Measurements from ENCODE around the gene GGT6.

GGT6 gene

DNA sequence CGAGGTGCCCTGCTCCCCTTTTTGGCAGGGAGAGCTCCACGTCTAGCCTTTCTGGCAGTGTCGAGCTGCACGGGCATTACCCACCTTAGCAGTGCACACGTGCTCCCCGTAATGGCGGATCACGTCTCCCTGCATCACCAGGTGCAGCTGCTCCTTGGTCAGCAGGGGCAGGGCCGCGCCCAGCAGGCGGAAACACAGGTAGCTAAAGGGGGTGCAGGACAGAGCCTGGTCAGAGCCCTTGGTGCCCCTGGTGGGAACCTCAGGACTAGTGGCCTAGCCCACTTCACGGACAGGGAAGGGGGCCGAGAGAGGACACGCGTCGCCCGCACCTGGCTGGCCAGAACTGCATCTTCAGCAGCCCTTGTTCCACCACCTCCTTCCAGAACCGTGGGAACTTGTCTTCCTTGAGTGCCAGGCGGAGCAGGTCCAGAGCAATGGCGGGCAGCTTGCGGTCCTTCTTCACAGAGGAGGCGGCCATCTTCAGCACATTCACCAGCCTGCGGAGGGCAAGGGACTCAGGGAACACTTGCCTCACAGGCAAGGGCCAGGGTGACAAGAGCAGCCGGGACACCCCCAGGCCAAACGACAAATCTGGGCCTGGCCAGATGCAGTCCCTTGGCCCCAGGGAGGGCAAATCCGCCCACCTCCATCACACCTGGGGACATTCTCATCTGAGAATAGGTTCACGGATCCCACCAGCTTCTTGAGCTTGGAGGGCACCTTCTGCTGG, 8.4 kb downstream of the GGT6 start:
- DNase-seq: no peak

DNA sequence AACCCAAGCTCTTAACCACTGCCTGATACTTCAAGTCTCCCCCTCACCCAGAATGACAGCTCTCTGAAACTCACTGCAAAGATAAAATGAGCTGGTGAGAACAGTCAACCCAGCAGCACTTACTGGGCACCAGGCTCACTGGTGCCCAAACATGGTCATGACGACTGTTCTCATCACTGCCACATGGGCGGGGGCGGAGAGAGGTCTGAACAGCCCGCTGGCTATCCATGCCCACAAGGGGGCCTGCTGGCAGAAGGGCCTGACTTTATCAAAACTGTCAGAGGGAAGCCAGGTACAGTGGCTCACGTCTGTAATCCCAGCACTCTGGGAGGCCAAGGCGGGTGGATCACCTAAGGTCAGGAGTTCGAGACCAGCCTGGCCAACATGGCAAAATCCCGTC, 9.2 kb downstream of the GGT6 start:
- no peak for DNase-seq

DNA sequence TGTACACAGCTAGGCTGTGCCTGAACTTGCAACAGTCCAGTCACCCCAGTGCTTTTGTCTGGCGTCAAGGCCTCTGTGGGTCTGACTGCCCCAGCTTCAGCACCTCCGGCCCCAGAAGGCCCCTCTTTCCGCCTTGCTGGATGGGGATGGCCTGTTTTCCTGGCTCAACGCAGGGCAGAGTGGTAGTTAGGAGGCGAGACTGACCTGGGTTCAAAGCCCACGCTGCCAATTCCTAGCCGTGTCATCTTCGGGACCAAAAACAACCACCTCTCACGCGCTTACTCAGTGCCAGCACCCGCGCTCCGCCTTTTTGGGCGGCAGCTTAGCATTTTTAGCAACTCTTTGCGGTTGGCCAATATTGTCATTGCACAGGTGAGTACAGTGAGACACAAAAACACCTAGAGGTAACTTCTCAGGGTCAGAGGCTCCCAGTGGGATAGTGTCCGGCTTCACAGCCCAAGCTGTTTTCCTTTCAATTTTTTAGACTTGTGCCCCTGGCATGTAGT, 9.8 kb downstream of the GGT6 start:
- DNase-seq: no peak

DNA sequence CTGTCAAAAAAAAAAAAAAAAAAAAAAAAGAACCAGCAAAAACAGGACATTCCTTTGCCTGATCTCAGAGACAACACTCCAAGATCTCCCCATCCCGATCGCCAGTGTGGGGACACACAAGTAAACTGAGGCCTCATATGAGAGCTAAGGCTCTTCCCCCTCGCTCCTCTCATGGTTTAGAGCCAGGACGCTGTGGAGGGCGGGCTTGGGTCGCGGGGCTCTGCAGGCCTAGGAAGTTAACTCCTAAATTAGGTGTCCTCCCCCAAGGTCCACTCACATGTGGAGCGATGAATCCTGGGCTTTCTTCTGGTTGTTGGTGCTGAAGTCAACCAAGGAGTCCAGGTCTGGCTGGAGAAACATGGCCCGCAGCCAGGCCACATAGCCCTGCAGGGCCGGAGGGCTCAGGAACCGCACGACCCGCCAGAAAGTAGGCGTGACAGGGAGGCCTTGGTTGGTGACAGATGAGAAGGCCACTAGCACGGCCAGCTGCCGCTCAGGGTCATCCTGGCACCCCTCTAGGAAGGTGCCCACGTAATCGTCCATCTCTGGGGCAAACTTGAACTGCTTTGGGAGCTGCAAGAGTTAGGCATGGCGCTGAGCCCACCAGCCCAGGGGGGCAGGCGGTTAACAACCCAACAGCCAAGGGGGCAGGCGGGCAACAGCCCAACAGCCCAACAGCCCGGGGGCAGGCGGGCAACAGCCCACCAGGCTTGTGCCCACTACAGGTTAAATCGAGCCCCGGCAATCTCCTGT, 10.4 kb downstream of the GGT6 start:
- DNase-seq: no peak

DNA sequence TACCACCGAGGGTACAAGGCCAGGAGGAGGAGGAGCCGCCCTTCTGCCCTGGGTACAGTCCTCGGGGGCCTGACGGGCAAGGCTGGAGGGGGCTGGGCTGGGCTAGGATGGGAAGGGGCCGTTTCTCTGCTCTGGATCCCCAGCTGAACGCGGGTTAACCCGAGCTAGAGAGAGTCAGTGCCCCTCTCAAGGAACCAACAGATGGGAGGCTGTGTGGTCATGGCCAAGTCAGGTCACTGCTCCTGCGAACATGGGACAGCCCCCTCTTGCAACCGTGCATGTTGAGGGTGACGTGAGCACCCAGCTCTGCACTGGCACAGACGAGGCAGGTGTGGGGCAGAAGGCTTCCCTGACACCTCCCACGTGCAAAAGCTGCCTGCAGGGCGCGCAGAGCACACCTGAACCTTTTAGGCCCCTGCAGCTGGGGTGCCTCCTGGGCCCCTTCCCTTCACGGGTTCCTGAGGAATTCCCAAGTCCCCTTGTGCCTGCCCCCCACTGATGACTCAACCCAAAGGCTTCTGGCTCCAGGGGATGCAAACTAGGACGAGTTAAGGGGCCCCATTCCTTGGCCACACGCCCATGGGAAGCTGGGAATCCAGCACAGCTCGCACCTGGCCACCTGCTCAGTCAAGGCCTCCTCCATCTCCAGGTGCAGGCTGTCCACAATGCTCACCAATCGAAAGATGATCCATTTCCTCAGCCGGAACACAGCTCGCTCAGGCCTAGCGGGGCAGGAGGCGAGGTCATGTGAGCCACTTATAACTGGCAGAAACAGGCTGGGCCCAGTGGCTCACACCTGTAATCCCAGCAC, 11.5 kb downstream of the GGT6 start:
- no peak for DNase-seq

DNA sequence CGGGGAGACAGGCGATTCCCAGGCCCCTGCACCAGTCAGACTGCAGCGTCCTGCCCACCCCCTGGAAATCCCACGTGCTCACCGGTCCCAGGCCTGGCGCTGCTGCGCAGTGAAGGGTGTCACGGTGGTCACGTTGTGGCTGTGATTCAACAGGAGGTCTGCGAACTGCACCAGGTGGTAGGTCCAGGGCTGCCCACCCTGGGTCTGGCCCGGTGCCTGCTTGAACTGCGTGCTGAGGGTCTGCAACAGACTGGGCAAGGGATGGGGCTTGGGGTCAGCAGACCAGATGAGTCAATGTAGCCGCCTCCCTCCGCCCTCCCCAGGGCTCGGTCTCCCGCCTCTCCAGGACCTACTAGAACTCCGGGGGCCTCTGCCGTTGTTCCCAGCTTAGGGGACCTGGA, 12.3 kb downstream of the GGT6 start:
- DNase-seq: no peak

DNA sequence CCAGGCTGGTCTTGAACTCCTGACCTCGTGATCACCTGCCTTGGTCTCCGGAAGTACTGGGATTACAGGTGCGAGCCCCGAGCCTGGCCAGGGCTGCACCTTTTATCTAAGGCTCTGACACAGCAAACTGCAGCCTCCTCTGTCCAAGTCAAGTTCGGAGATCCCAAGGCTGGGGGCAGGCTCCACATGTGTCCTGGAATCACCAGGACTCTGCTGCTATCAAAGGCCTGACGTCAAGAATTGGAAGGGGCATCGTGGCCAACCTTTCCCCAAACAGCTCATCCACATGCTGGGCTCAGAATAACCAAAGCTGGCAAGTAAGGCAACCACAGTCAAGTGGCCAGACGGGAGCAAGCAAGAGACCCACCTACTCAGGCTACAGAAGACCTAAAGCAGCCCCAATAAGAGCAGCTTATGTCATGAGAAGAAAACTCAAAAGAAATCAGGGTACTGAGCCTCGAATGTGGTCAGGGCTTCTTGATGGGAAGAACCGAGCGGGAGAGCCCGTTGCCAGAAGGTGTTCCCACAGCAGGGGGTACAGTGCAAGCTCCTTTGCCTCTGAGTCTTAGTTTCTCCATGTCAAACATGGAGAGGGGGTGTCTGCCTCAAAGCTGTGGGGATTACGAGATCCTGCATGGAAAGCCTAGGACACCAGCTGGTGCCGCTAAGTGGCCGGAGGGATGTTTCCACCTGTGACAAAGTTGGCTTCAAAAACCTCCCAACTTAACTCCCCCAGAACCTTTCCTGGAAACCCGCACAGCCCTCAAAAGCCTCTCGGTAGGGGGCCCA, 13.1 kb downstream of the GGT6 start:
- no peak for DNase-seq

DNA sequence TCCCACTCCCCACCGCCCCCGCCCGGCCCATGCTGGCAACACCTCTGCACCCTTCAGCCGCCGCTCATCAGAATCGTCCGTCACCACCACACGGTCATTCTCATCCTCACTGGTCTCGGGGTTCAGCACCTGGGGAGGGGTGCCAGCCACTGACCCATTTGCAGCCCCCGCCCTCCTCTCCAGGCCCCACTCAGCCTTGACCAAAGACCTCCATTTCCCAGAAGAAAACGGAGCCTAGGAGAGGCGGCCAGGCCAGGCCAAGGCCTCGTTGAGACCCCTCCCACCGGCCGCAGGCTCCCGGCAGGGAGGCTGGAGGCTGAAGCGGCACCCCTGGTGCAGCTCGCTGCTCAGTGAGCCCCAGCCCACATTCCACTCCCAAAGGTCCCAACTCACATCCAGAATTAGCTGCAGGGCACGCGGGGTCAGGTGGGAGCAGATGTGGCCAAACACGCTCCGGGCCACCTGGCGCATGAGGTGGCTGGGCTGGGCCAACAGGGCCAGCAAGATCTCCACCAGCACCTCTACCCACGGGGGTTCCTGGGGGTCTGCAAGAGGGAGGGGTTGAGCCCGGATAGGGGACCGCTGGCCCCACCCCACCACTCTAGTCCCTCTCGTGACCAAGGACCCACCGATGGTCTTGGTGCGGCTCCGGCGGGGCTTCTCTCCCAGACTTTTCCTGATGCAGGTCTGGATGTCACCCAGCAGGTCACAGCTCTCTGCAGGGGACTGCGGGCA, 15.0 kb downstream of the GGT6 start:
- DNase-seq: no peak

DNA sequence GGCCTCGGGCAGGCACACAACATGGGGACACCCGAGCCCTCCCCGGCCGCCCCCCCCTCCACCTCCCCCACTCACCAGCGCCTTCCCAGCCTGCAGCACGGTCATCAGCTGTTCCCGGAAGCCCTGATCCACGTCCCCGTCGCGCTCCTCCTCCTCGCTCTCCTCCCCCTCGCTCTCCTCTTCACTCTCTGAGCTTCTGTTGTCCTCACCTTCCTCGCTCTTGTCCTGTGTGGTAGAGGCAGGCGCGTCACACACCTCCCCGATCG, 15.5 kb downstream of the GGT6 start:
- DNase-seq: peak in 1 of 14 donors; percentile 65

DNA sequence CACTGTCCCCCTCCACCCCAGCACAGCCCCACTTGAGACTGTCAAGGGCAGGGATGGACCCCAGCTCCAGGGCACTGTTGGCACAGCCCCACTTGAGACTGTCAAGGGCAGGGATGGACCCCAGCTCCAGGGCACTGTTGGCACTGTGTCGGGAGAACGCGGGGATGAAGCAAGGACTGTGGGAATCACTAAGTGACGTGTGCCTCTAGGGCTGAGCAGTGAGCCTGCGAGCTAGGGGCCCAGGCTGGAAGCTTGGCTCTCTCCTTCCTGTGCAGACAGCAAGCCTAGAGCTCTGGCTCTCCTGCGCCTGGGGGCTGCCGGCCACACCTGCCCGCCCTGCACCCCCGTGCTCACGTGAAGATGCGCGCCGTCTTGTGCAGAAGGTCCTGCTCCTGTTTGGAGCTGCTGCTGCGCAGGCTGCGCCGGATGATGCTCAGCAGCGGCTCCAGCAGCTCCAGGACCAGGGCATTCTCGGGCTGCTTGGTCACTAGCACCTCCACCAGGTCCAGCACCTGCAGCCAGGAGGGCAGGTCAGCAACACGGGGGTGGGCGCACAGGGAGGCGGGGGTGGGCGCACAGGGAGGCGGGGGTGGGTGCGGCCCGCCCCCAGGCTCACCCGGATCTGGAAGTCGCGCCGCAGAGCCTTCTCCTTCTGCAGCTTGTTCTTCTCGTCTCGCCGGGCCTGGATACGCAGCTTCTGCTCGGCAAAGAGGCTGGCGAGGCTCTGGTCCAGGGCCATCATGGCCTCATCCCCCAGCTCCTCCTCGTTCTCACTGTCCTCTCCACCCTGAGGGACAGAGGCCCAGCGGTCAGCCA, 16.0 kb downstream of the GGT6 start:
- no peak for DNase-seq

DNA sequence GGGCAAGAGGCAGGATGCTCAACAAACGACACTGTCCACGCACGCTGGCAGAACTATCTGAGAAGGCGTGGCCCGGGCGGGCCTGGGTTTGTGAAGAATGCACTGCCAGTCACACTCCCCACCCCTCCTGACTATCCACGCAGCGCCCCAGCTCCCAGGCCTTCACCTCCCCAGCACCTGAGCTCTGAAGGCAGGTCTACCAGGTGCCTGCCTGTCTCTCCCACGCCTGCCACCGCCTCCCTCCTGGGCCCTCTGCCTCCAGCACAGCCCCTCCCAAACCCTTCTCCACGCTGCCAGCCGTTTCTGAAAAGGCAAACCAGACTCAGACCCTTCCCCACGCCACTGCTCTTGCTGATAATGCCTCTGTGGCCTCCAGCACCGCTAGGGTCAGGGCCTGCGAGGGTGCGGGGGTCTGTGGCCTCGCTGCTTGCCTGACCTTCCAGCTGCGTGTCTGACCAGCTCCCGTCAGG, 16.8 kb downstream of the GGT6 start:
- DNase-seq: no peak

DNA sequence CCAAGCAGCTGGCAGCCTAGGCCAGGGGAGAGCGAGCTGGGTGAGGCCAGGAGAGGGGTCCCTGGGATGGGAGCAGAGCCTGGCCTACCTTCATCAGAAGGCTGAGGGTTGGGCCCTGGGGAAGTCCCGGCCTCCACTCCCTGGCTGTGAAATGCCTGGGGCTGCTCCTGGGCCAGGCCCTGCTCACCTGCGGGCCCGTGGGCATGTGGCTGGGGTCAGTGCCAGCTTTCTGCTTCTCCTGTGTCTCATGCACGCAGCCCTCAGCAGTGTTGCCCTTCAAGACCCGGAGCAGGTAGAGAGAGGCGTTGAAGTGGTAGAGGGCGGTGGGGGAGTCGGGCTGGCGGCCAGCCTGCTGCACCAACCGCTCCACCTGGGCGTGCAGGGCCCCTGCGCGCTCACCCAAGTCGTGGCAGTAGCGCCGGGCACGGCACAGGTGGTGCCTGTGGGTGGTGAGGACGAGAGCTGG, 17.6 kb downstream of the GGT6 start:
- no peak for DNase-seq

DNA sequence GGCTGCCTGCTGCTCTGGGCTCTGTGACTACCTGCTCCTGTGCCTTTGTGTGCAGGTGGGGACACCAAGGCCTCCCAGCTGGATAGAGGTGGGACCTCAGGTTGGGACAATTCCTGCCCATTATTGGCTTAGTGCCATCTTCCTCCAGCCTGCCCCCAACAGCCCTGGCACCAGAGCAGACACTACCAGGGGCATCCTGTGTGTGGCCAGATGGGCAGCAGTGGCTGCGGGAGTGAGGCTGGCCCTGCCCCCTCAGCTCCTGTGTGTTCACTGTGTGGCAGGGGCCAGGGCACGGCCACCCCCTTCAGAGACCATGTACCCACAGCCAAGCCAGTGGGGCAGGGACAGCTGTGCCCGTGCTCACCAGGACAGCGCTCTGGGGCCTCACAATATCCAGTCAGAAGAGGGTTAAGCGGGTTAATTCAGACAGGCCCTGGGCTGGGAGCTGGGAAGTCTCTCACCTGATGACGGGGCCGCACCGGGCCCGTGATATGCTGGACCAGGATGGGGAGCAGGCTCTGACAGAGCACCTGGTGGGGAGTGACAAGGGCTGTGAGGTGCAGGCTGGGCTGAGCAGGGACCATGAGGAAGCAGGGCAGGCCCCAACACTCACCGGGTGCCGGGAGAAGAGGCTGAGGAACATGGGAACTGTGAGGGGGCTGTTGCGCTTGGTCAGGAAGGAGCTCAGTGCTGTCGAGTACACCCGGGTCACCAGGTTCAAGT, 18.2 kb downstream of the GGT6 start:
- no peak for DNase-seq

DNA sequence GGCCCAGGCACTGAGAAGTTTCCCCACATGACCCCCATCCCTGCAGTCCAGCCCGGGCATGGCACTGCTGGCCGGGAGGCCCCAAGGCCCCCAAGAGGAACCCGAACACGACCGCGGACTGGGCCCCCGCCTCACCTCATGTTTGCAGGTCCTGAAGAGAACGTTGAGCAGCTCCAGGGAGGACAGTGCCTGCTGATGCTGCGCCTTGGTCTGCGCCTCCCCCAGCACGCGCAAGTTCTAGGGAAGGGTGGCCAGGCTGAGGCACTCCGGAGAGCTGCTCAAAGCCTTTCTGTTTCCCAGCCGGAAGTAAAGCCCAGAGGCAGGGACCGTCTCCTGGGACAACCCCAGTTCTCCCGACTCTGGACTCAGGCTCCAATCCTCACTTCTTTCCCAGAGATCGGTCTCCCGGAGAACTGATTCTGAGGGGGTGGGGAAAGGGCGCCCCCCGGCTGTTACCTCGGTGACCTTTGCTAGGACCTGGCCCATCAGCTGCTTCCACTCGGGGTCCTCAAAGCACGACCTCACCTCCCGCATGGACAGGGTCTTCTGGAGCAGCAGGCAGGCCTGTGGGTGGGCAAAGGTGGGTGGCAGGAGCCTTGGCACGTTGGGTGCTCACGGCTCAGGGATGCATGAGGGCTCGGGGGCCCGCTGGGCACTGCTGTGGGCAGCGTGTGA, 18.9 kb downstream of the GGT6 start:
- peak in 5 of 14 donors; percentile 17 to 67 (median 36) for DNase-seq

DNA sequence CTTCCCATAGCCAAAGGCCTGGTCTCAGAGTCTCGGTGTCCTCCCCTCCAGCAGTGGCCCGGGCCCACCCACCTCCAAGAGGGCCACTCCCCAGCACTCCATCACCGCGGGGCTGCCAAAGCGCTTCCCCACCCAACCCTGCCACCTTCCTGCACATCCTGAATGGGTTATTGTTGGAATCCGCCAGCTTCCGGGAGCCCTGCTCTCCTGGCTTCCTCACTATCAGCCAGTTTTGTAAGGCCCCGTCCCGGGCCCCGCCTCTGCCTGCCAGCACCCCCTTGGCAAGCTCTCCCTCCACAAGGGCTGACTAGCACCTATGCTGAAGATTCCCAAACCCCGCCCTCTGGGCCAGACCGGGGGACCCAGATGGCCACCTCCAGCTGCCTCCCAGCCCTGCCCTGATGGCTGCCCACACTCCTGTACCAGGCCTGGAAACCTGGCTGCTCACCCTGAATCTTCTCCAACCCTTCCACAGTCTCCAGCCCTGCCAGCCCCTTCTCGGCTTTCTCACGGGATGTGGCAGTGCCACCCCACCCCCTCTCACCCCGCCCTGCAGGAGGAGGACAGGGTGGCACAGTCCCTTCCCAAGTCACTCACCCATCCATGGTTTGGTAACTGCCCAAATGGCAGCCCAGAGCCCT, 19.6 kb downstream of the GGT6 start:
- DNase-seq: peak in 2 of 14 donors; percentile 19 to 52

DNA sequence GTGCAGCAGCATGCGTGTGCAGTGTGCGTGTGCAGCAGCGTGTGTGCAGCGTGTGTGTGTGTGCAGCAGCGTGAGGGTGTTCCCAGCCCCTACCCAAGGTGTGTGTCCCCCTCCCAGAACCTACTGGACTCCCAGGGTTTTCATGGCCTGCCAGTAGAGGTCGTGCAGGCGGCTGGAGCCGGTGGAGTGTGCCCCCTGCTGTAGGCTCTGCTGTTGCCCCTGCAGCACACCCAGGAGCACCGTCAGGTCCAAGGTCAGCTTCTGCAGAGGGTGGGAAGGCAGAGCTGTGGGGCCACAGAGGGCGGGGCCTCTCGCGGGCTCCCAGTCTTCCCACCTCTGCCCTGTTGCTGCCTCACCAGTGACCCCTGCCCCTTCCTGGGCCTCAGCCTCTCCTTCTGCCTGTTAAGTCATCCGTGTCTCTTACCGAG, 20.1 kb downstream of the GGT6 start:
- peak in 3 of 14 donors; percentile 19 to 23 (median 21) for DNase-seq

DNA sequence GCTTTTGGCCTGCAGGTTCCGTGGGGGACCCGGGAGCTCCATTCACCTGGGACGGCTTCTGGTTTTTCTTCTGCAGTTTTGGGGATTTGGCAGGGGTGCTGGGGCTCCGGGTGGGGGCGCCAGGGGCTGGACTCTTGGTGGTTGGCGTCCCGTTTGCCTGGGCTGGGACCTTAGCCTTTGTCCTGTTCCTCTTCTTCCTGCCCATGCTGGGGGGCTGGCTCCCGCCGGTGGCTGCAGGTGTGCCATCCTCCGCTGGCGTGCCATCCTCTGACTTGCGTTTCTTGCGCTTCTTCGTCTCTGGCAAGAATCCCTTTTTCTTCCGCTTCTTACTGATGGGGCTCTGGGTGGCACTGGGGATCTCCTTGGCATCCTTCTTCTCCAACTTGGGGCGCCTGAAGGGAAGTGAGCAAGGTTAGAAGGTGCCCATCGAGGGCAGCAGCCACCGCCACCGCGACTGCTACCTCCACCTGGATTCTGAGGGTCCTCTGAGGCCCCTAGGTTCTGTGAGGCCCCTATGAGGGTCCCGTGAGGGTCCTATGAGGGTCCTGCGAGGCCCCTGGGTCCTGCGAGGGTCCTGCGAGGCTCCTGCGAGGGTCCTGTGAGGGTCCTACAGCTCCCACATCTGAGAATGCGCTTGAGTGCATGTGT, 20.7 kb downstream of the GGT6 start:
- DNase-seq: no peak

DNA sequence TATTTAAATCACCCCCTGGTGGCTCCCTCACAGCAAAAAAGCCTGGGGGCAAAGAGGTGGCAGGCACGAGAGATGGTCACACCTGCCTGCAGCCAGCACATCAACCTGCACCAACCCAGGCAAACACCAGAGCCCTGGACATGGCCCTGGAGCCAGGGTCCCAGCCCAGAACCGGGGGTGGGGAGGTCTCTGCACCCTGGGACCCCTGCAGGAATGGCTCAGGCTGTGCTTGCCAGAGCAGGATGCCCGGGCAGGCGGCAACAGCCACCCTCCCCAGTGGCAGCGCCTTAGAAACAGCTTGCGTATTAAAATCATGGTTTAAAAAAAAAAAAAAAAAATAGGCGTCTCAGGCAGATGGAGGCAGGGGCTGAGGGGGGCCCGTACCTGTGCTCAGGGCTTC, 21.4 kb downstream of the GGT6 start:
- DNase-seq: no peak

Measured in C1 segment of cervical spinal cord (tissue), 14 donors.